IMR-90 (cell line): Measurements from ENCODE around the gene PLA2G4B. TPM values are rescaled to one million over a fixed set of nuclear protein-coding genes. Genes with fewer than 3 reads are reported as not detected.

ENCODE experiments used
- ATAC-seq: fragments of 200-7000 bp; cut with Tn5 transposase; 2 replicates; pipeline ENCODE4 v1.9.1; 2020; ENCODE audit warnings: low read depth, mild to moderate bottlenecking, moderate library complexity
- BruUV-seq: library from RNA; stranded (reverse); fragments of 400-500 nt; replicated peaks from 2 replicates; lab custom pipeline; 2021; lab: Mats Ljungman, UMichigan
- CTCF ChIA-PET: fragments of 300-600 bp; formaldehyde crosslinking; extraction: SDS; loops from one replicate; lab custom pipeline; 2021; ENCODE audit warnings: antibody characterized with exemption; lab: Yijun Ruan, JAX
- POLR2A ChIA-PET: fragments of 300-600 bp; sonication (Branson Sonifier 250); formaldehyde crosslinking; loops from one replicate; lab custom pipeline; 2022; ENCODE audit warnings: antibody characterized with exemption; ENCODE audit not compliant: unreplicated experiment; lab: Charles Lee
- DNase-seq: peaks from one replicate; pipeline ENCODE4 v3.0.0; 2013
- H2AFZ ChIP-seq: replicated peaks from 2 replicates; pipeline ENCODE3; 2013; ENCODE audit warnings: low read length, mild to moderate bottlenecking; ENCODE audit not compliant: poor library complexity
- H2AK5ac ChIP-seq: 2 replicates; pipeline ENCODE4 v1.6.1; 2013; ENCODE audit warnings: low read depth, low read length, inconsistent platforms
- H2AK9ac ChIP-seq: replicated peaks from 2 replicates; pipeline ENCODE3; 2013; ENCODE audit warnings: mild to moderate bottlenecking, low read depth, low read length, moderate library complexity; ENCODE audit not compliant: poor library complexity
- H2BK120ac ChIP-seq: 2 replicates; pipeline ENCODE4 v1.6.1; 2013; ENCODE audit warnings: low read depth, low read length, inconsistent platforms
- H2BK15ac ChIP-seq: 3 replicates; pipeline ENCODE4 v1.6.1; 2013; ENCODE audit warnings: low read depth, low read length, inconsistent platforms
- H2BK20ac ChIP-seq: 2 replicates; pipeline ENCODE4 v1.6.1; 2013; ENCODE audit warnings: low read depth, mild to moderate bottlenecking, inconsistent platforms, low read length, moderate library complexity
- H2BK5ac ChIP-seq: 2 replicates; pipeline ENCODE4 v1.6.1; 2013; ENCODE audit warnings: mild to moderate bottlenecking, low read depth, low read length, inconsistent platforms; ENCODE audit not compliant: poor library complexity, severe bottlenecking
- H3K14ac ChIP-seq: replicated peaks from 2 replicates; pipeline ENCODE4 v1.6.1; 2013; ENCODE audit warnings: low read depth, low read length, inconsistent platforms
- H3K18ac ChIP-seq: 2 replicates; pipeline ENCODE4 v1.6.1; 2013; ENCODE audit warnings: low read depth, low read length, control low read depth
- H3K23ac ChIP-seq: 2 replicates; pipeline ENCODE4 v1.6.1; 2013; ENCODE audit warnings: low read depth, low read length, inconsistent platforms
- H3K27ac ChIP-seq: 2 replicates; pipeline ENCODE4 v1.5.1; 2013; ENCODE audit warnings: mild to moderate bottlenecking, control low read depth, low read length; ENCODE audit not compliant: insufficient read depth
- H3K27me3 ChIP-seq: 2 replicates; pipeline ENCODE4 v1.6.1; 2013; ENCODE audit warnings: low read length; ENCODE audit not compliant: control insufficient read depth, insufficient read depth
- H3K36me3 ChIP-seq: 2 replicates; pipeline ENCODE4 v1.6.1; 2013; ENCODE audit warnings: low read length, mixed read lengths; ENCODE audit not compliant: control insufficient read depth, insufficient read depth
- H3K4ac ChIP-seq: 2 replicates; pipeline ENCODE4 v1.6.1; 2013; ENCODE audit warnings: low read depth, low read length, inconsistent platforms
- H3K4me1 ChIP-seq: 2 replicates; pipeline ENCODE4 v1.6.1; 2013; ENCODE audit warnings: low read length, mixed read lengths; ENCODE audit not compliant: control insufficient read depth, insufficient read depth
- H3K4me2 ChIP-seq: 2 replicates; pipeline ENCODE4 v1.6.1; 2013; ENCODE audit warnings: low read depth, mild to moderate bottlenecking, control low read depth, low read length, moderate library complexity
- H3K4me3 ChIP-seq: 2 replicates; pipeline ENCODE4 v1.5.1; 2013; ENCODE audit warnings: low read depth, mild to moderate bottlenecking, control low read depth, low read length, moderate library complexity; ENCODE audit not compliant: insufficient read depth
- H3K56ac ChIP-seq: 2 replicates; pipeline ENCODE4 v1.6.1; 2013; ENCODE audit warnings: low read length, inconsistent platforms; ENCODE audit not compliant: insufficient read depth; ENCODE audit errors: extremely low read depth
- H3K79me1 ChIP-seq, 2 experiments: 2 replicates each; pipeline ENCODE4 v1.6.1; 2013; ENCODE audit warnings: low read length in 2 of 2, inconsistent platforms in 1 of 2, low read depth in 1 of 2
- H3K9ac ChIP-seq: 2 replicates; pipeline ENCODE4 v1.6.1; 2013; ENCODE audit warnings: low read depth, low read length, control low read depth
- H3K9me1 ChIP-seq: 2 replicates; pipeline ENCODE4 v1.6.1; 2013; ENCODE audit warnings: low read length, inconsistent platforms; ENCODE audit not compliant: insufficient read depth
- H3K9me3 ChIP-seq: 2 replicates; pipeline ENCODE4 v1.6.1; 2013; ENCODE audit warnings: low read length; ENCODE audit not compliant: control insufficient read depth, insufficient read depth
- H4K20me1 ChIP-seq: 2 replicates; pipeline ENCODE4 v1.6.1; 2013; ENCODE audit warnings: low read length, inconsistent platforms; ENCODE audit not compliant: insufficient read depth
- H4K5ac ChIP-seq: 2 replicates; pipeline ENCODE4 v1.6.1; 2013; ENCODE audit warnings: mild to moderate bottlenecking, low read depth, low read length, control low read depth
- H4K8ac ChIP-seq, 2 experiments: 2 replicates each; pipeline ENCODE4 v1.6.1; 2013; ENCODE audit warnings: low read depth in 2 of 2, low read length in 2 of 2, control low read depth in 1 of 2, inconsistent platforms in 1 of 2
- H4K91ac ChIP-seq: 2 replicates; pipeline ENCODE4 v1.6.1; 2013; ENCODE audit warnings: low read depth, low read length, inconsistent platforms; ENCODE audit not compliant: insufficient read depth
- BHLHE40 ChIP-seq: fragments of 150-350 bp; IDR thresholded peaks from 2 replicates; pipeline ENCODE4 v1.6.1; 2016; ENCODE audit warnings: mild to moderate bottlenecking, low read depth, low read length
- CEBPB ChIP-seq: IDR thresholded peaks from 2 replicates; pipeline ENCODE4 v1.6.1; 2012; ENCODE audit warnings: low read depth, low read length, improper control_type of control experiment
- CHD1 ChIP-seq: IDR thresholded peaks from 2 replicates; pipeline ENCODE4 v1.6.1; 2012; ENCODE audit warnings: low read depth, low read length, improper control_type of control experiment
- CTCF ChIP-seq: conservative IDR thresholded peaks from 2 replicates; pipeline ENCODE4 v1.5.1; 2012; ENCODE audit warnings: mild to moderate bottlenecking, low read depth, low read length, improper control_type of control experiment
- ELK1 ChIP-seq: fragments of 150-350 bp; IDR thresholded peaks from 2 replicates; pipeline ENCODE4 v1.6.1; 2016; ENCODE audit warnings: low read depth, mild to moderate bottlenecking, low read length, moderate library complexity, borderline replicate concordance
- FOS ChIP-seq: fragments of 150-350 bp; IDR thresholded peaks from 2 replicates; pipeline ENCODE4 v1.6.1; 2016; ENCODE audit warnings: low read depth, low read length
- MAFK ChIP-seq: IDR thresholded peaks from 2 replicates; pipeline ENCODE4 v1.6.1; 2012; ENCODE audit warnings: low read depth, low read length, improper control_type of control experiment
- MAZ ChIP-seq: IDR thresholded peaks from 2 replicates; pipeline ENCODE4 v1.6.1; 2012; ENCODE audit warnings: low read depth, mild to moderate bottlenecking, low read length, improper control_type of control experiment, moderate library complexity, borderline replicate concordance
- MXI1 ChIP-seq: IDR thresholded peaks from 2 replicates; pipeline ENCODE4 v1.6.1; 2012; ENCODE audit warnings: low read depth, mild to moderate bottlenecking, low read length, moderate library complexity, borderline replicate concordance
- NFE2L2 ChIP-seq: fragments of 150-350 bp; IDR thresholded peaks from 2 replicates; pipeline ENCODE4 v1.6.1; 2016; ENCODE audit warnings: low read depth, mild to moderate bottlenecking, low read length
- POLR2A ChIP-seq: IDR thresholded peaks from 2 replicates; pipeline ENCODE4 v1.6.1; 2012; ENCODE audit warnings: mild to moderate bottlenecking, low read depth, low read length
- RAD21 ChIP-seq: IDR thresholded peaks from 2 replicates; pipeline ENCODE4 v1.6.1; 2012; ENCODE audit warnings: low read length, improper control_type of control experiment
- RCOR1 ChIP-seq: IDR thresholded peaks from 2 replicates; pipeline ENCODE4 v1.6.1; 2012; ENCODE audit warnings: mild to moderate bottlenecking, low read length, improper control_type of control experiment; ENCODE audit not compliant: insufficient replicate concordance
- RFX5 ChIP-seq: IDR thresholded peaks from 2 replicates; pipeline ENCODE4 v1.8.0; 2012; ENCODE audit warnings: low read depth, mild to moderate bottlenecking, low read length, moderate library complexity
- SMC3 ChIP-seq: fragments of 150-350 bp; IDR thresholded peaks from 2 replicates; pipeline ENCODE4 v1.6.1; 2016; ENCODE audit warnings: low read depth, mild to moderate bottlenecking, antibody characterized with exemption, low read length, moderate library complexity
- USF2 ChIP-seq: fragments of 150-350 bp; IDR thresholded peaks from 2 replicates; pipeline ENCODE4 v1.6.1; 2017; ENCODE audit warnings: mild to moderate bottlenecking, antibody characterized with exemption, low read length, low read depth
- WGBS, 2 experiments: methylation state at CpG; one replicate each; pipeline versions ENCODE4 v1.1.5 to v1.1.7; 2013; ENCODE audit warnings: missing lambda C conversion rate in 2 of 2; ENCODE audit not compliant: insufficient read length in 1 of 2; ENCODE audit errors: extremely low coverage in 2 of 2; 5-methylcytosine and 5-hydroxymethylcytosine counted together
- dilution Hi-C: fragments of 300-500 bp; cut with HindIII; formaldehyde crosslinking; loops from one replicate; pipeline ENCODE4 v1.14.3; 2018; ENCODE audit warnings: low sequenced_read_pairs; ENCODE audit not compliant: unreplicated experiment
- in situ Hi-C: fragments of 300-500 bp; cut with MboI; formaldehyde crosslinking; loops from 3 replicates; pipeline ENCODE4 v1.14.3; 2019; ENCODE audit warnings: low sequenced_read_pairs, inconsistent platforms, mixed read lengths
- intact Hi-C: fragments of 100-400 bp; cut with micrococcal nuclease; formaldehyde crosslinking; loops from 2 replicates; pipeline ENCODE4 v1.10.0; 2022
- polyA plus RNA-seq, 3 experiments: library from polyadenylated mRNA; depleted of rRNA; stranded (reverse); fragments of >200 nt; gene quantifications; 2 replicates each; pipeline ENCODE4 v1.2.3, GENCODE V29; 2012; ENCODE audit warnings: low replicate concordance in 1 of 3
- total RNA-seq: library from RNA; depleted of rRNA; stranded (reverse); fragments of >200 nt; gene quantifications from 2 replicates; pipeline ENCODE4 v1.2.3, GENCODE V29; 2012

PLA2G4B gene
- total and polyA plus RNA-seq, 2 of the 4 experiments (the other 2 are of a cell fraction) = 0.18 to 3.1 TPM

- CTCF ChIA-PET = no interaction called here
- Histone ChIP-seq H2BK20ac (no peak overlapping the region), H3K27me3 (peaks cover 27% of the 10 kb centered on the region; the same call in 1 of the 2 replicates), H3K56ac (no peak overlapping the region), H4K8ac (no peak overlapping the region), H3K9ac (no peak overlapping the region), H2BK120ac (no peak overlapping the region), H4K5ac (no peak overlapping the region), H3K36me3 (no peaks in the 10 kb centered on the region), H3K79me1 (no peaks in the 10 kb centered on the region), H3K9me1 (0 out of 2 replicates have a peak, but pooled peaks cover 2% of the 10 kb centered on the region), H3K4ac (no peak overlapping the region), H3K9me3 (no peaks in the 10 kb centered on the region), H2AK9ac (no peak overlapping the region), H3K23ac (no peak overlapping the region), H3K4me3 (no peak overlapping the region), H4K91ac (no peak overlapping the region), H4K20me1 (peaks cover 3% of the 10 kb centered on the region; the same call in 1 of the 2 replicates), H3K4me2 (no peak overlapping the region), H2BK5ac (no peak overlapping the region), H3K14ac (no peak overlapping the region), H3K27ac (no peak overlapping the region), H2BK15ac (no peak overlapping the region), H2AFZ (no peak overlapping the region), H3K18ac (no peak overlapping the region), H2AK5ac (no peak overlapping the region), H3K4me1 (peaks cover 2% of the 10 kb centered on the region; the same call in 1 of the 2 replicates)
- 73% methylated on average over 10 of the region's 12 CpGs; no CpG with 5 or more reads in 1 of the 2 experiments for WGBS, 2 experiments
- intact Hi-C loops (no loop called here), dilution Hi-C loops (no loop called here), in situ Hi-C loops (no loop called here)
- no peak for TF ChIP-seq MXI1
- no peak for TF ChIP-seq NFE2L2
- TF ChIP-seq USF2 = no peak
- no peak for TF ChIP-seq RAD21
- TF ChIP-seq MAFK = no peak
- TF ChIP-seq CEBPB = no peak
- TF ChIP-seq RFX5 = no peak
- TF ChIP-seq CHD1 = no peak
- TF ChIP-seq MAZ = no peak
- no peak for TF ChIP-seq POLR2A
- TF ChIP-seq CTCF = no peak
- no peak for TF ChIP-seq BHLHE40
- TF ChIP-seq RCOR1 = no peak
- TF ChIP-seq ELK1 = no peak
- no peak for TF ChIP-seq FOS
- TF ChIP-seq SMC3 = no peak
- BruUV-seq = no TSS peak
- DNase-seq = no peak
- no peak for ATAC-seq
- POLR2A ChIA-PET = no interaction called here
These were observed 36.1 kb downstream of the PLA2G4B start for GRCh38 chr15:41874736-41875135.
